Measurements from ENCODE around the gene CHST2.
"Not testable (repeated sequence)": the region's sequence is repeated elsewhere in the genome, so short reads cannot be mapped to it uniquely, and the experiment has no call there.

DNA sequence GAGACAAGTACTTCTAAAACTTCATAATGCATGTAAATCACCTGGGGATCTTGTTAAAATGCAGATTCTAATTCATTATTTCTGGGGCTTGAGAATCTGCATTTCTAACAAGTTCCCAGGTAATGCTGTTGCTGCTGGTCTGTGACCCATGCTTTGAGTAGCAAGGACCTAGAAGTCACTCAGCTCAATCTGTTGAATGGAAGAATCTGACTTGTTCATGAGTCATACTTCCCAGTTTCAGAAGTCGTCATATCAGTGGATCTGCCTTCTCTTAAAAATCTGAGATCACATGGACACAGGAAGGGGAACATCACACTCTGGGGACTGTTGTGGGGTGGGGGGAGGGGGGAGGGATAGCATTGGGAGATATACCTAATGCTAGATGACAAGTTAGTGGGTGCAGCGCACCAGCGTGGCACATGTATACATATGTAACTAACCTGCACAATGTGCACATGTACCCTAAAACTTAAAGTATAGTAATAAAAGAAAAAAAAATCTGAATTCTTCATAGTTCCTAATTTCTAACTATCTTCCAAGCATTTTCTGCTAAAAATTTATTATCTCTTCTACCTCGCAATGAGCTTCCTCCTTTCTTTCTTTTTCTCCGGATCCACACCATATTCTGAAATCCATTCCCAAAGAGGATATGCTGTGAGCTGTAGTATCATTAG is 46.2 kb downstream of the CHST2 start:
- TF ChIP-seq, protein P1, sequence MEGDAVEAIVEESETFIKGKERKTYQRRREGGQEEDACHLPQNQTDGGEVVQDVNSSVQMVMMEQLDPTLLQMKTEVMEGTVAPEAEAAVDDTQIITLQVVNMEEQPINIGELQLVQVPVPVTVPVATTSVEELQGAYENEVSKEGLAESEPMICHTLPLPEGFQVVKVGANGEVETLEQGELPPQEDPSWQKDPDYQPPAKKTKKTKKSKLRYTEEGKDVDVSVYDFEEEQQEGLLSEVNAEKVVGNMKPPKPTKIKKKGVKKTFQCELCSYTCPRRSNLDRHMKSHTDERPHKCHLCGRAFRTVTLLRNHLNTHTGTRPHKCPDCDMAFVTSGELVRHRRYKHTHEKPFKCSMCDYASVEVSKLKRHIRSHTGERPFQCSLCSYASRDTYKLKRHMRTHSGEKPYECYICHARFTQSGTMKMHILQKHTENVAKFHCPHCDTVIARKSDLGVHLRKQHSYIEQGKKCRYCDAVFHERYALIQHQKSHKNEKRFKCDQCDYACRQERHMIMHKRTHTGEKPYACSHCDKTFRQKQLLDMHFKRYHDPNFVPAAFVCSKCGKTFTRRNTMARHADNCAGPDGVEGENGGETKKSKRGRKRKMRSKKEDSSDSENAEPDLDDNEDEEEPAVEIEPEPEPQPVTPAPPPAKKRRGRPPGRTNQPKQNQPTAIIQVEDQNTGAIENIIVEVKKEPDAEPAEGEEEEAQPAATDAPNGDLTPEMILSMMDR (IDR thresholded peaks at IDR 0.05): not testable (repeated sequence)
- not testable (repeated sequence) for TF ChIP-seq EZH2, EZH2phosphoT487 (IDR thresholded peaks at IDR 0.05)
